HG02623 (cell line): ENCODE results near the gene MIF4GD.
"Not testable (repeated sequence)": the region's sequence is repeated elsewhere in the genome, so short reads cannot be mapped to it uniquely, and the experiment has no call there.

ENCODE experiments used
- ATAC-seq: cut with Tn5 transposase; IDR thresholded peaks from one replicate; pipeline ENCODE4 v1.9.1; 2021; ENCODE audit warnings: moderate library complexity; ENCODE audit not compliant: unreplicated experiment

Gene MIF4GD

DNA sequence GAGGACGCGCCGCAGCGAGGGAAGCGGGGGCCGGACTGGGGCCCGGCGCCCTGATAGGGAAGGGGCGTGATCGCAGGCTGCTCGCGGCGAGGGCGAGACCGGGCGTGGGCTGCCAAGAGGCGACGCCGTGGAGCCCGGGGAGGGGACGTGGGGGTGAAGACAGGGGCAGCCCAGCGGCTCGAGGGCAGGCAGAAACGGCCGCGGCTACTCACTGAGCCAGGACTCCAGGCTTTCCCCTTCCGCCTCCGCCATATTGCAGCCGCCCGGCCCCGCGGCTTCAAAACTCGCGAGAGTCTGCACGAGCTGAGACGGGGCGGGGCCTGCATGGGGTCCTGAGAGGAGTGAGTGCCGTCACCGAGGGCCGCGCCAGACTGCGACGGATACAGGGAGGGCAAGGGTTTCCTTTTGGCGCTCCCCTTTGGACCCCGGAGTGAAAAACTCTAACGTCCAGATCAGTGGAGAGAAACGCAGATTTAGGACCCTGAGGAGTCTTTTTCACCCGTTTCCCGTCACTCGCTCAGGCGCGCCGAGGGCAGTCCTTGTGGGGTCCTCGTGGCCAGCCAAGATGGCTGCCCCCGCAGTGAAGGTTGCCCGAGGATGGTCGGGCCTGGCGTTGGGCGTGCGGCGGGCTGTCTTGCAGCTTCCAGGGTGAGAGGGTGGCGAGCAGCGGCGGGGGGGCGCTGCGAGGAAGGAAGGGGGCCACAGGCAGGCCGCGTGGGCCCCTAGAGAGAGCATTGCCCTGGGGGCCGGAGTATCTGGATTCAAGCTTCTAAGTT, 9.5 kb downstream of the MIF4GD start, which contains the start of the genes GGA3 and MRPS7:
TSS of gene GGA3 (minus strand) at position 271 of the 776 bp plus-strand sequence. CDS start at position 252, 19 bp downstream.
TSS of gene MRPS7 (plus strand) at position 544 of the 776 bp plus-strand sequence. CDS start at position 566, 22 bp downstream.
- peak; percentile 87 for ATAC-seq

GRCh38 chr17:75260641-75261335, 10.2 kb downstream of the MIF4GD start:
- ATAC-seq, result peak; percentile 20

GRCh38 chr17:75257228-75257627, 13.8 kb downstream of the MIF4GD start:
- ATAC-seq, result not testable (repeated sequence)

GRCh38 chr17:75255954-75256698, 14.9 kb downstream of the MIF4GD start:
- not testable (repeated sequence) for ATAC-seq

DNA sequence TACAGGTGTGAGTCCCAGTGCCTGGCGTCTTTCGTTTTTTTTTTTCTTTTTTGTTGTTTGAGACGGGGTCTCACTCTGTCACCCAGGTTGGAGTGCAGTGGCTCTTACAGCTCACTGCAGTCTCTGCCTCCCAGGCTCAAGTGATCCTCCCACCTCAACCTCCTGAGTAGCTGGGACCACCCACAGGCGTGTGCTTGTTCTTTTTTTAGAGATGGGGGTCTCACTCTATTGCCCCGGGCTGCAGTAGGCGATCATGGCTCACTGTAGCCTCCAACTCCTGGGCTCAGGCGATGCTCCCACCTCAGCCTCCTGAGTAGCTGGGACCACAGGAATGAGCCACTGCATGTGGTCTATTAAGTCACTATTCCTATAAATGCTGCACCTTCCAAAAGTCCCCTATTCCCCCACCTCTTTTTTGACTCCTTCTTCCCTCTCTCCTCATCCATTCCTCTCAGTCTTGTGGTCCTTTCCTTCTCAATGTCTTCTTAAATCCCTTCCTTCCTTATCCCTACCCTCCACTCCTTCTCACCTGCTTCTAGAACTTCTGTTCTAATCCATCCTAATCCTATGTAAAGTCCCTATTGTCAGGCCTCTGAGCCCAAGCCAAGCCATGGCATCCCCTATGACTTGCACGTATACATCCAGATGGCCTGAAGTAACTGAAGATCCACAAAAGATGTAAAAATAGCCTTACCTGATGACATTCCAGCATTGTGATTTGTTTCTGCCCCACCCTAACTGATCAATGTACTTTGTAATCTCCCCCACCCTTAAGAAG, 18.8 kb downstream of the MIF4GD start:
- ATAC-seq, result no peak

GRCh38 chr17:75250009-75250471, 21.0 kb downstream of the MIF4GD start:
- peak; percentile 79 for ATAC-seq

DNA sequence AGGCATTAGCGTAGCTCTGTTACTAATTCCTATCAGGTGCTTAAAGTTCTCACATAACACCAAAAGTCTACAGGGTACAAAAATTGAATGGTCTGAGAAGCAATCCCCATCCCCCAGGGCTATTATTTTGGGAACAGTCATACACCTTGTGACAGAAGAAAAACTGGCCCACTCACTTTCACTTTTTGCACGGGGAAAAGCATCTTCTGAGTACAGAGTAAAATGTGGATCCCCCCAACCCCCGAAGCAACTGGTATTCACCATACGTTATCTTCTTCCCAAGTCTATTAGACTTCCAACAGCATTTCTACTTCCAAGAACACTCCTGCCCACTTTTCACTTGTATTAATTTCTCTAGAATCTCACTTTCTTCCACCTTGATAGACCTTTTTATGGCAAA, 21.5 kb downstream of the MIF4GD start:
- ATAC-seq, result no peak

DNA sequence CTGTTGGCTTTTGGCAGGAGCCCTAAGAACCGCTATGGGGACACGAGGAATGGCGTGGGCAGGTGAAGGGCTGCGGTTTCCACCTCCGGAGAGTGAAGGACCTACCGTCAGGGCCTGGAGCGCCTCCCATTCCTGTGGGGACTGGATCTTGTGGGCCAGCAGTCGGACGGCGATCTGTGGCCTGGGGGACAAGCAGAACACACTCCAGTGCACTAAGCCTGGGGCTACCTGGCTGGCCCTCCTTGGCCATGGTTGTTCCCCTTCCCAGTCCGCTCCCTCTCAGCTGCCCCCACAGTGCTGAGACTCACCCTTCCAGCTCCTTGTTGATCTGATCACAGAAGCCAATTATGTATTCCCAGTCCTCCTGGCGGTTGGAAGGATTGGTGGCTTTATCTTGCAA, 24.6 kb downstream of the MIF4GD start:
- ATAC-seq, result no peak

DNA sequence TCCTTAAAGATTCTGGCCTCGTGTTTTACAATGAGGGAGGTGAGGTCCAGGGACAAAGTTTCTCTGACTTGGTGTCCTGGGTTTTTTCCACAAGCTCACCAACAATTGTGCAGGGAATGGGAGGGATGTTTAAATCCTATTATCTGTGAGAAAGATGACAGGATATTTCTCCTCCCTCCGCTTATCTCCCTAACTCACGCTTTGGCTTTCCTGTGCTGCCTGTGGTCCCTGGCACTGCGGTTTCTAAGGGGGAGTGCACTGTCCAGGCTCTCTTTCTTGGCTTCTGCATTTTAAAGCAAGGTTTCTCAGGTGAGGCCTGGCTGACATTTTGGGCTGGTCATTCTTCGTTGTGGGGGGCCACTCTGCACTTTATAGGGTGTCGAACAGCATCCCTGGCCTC, 26.0 kb downstream of the MIF4GD start:
- ATAC-seq, result no peak

GRCh38 chr17:75244133-75244866, 26.7 kb downstream of the MIF4GD start:
- no peak for ATAC-seq

DNA sequence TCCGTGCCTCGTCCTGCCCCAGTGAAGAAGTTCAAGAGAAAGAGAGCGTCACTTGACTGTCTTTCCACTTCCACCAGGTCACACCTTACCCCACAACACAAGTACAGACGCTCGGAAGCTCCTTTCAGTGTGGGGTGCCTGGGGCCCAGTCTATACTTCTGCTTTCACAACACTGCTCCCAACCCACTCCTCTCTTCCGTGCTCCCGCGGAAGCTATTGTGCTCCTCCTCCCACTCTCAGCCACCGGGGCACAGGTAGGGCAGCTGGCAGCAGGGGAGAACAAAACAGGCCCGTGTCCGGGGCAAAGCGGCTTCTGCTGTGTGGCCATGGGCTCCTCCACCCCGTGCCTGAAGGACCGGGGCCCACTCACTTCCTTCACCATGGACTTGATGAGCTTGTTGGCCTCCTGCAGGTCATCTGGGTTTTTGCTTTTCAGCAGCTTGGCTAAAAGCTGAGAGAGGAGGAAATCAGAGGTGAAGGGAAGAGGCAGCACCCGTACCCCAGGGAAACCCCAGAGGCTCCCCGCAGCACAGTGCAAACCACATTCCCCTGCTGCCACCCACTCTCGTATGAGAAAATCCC, 28.5 kb downstream of the MIF4GD start:
- ATAC-seq, result no peak

GRCh38 chr17:75241996-75242460, 29.0 kb downstream of the MIF4GD start:
- ATAC-seq, result no peak

DNA sequence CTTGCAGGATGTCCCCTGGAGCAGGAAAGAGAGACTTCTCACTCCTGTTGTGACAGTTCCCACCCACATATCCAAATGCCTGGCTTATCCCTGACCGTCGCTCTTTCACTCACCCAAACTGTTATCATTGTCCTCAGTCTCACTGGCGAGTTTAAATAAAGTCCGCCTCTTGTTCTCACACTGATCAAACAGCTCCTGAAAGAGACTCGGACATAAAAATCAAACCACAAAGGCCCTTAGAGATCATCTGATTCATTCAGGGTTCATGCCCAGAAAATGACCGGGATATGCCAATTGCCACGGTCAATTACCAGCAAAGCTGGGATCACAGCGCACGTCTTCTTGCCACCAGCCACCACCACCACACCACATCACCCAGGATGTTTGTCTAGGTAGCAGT, 29.5 kb downstream of the MIF4GD start:
- ATAC-seq, result no peak

DNA sequence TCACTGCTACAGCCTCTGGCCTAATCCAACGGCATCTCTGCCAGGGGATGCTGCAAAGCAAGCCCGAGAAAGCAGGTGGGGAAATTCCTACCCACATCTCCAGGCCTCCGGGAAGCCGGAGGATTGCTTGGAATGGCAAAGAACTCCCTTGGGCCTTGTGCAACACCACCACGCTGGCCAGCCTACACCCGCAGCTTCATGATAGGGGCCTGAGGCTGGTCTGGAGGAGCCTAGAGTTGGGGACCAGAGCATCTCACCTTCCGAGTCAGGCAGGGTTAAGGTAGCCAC, 29.9 kb downstream of the MIF4GD start:
- ATAC-seq, result no peak

GRCh38 chr17:75240394-75241142, 30.5 kb downstream of the MIF4GD start:
- no peak for ATAC-seq

- ATAC-seq, result no peak
Measured at GRCh38 chr17:75239778-75240393, 31.1 kb downstream of the MIF4GD start.

GRCh38 chr17:75239214-75239613, 31.8 kb downstream of the MIF4GD start:
- ATAC-seq, result no peak

GRCh38 chr17:75238684-75239191, 32.3 kb downstream of the MIF4GD start:
- ATAC-seq, result no peak
